ENCODE results near the gene FSIP1.

FSIP1 gene

GRCh38 chr15:39618063-39618823 lies 164.4 kb downstream of the FSIP1 start:
- no peak for TF ChIP-seq CTCF (IDR thresholded peaks at IDR 0.05; ENCODE audit: borderline replicate concordance, control extremely low read depth, extremely low read depth, insufficient read depth, missing control alignments)
- in situ Hi-C loops (cut with MboI; ENCODE audit: low sequenced_read_pairs, unreplicated experiment) = no loop called here
- no peak for DNase-seq (ENCODE audit: low spot score)

- DNase-seq (ENCODE audit: low spot score) = no peak
- in situ Hi-C loops (cut with MboI; ENCODE audit: low sequenced_read_pairs, unreplicated experiment) = no loop called here
- TF ChIP-seq CTCF (IDR thresholded peaks at IDR 0.05; ENCODE audit: borderline replicate concordance, control extremely low read depth, extremely low read depth, insufficient read depth, missing control alignments) = no peak
Observed at GRCh38 chr15:39616731-39617455, 165.7 kb downstream of the FSIP1 start.

- TF ChIP-seq CTCF (IDR thresholded peaks at IDR 0.05; ENCODE audit: borderline replicate concordance, control extremely low read depth, extremely low read depth, insufficient read depth, missing control alignments) = no peak
- in situ Hi-C loops (cut with MboI; ENCODE audit: low sequenced_read_pairs, unreplicated experiment) = no loop called here
- DNase-seq (ENCODE audit: low spot score) = no peak
Observed at GRCh38 chr15:39613861-39614260, 168.8 kb downstream of the FSIP1 start.

GRCh38 chr15:39613271-39613670 lies 169.4 kb downstream of the FSIP1 start:
- in situ Hi-C loops (cut with MboI; ENCODE audit: low sequenced_read_pairs, unreplicated experiment) = no loop called here
- no peak for DNase-seq (ENCODE audit: low spot score)

GRCh38 chr15:39610665-39611064 lies 172.0 kb downstream of the FSIP1 start:
- no peak for DNase-seq (ENCODE audit: low spot score)
- in situ Hi-C loops (cut with MboI; ENCODE audit: low sequenced_read_pairs, unreplicated experiment) = no loop called here
- TF ChIP-seq CTCF (IDR thresholded peaks at IDR 0.05; ENCODE audit: borderline replicate concordance, control extremely low read depth, extremely low read depth, insufficient read depth, missing control alignments) = no peak

More at GRCh38 chr15:39613271-39613670, 169.4 kb downstream of the FSIP1 start:
- no peak for TF ChIP-seq CTCF (IDR thresholded peaks at IDR 0.05; ENCODE audit: borderline replicate concordance, control extremely low read depth, extremely low read depth, insufficient read depth, missing control alignments)

GRCh38 chr15:39609166-39609916 lies 173.3 kb downstream of the FSIP1 start:
- TF ChIP-seq CTCF (IDR thresholded peaks at IDR 0.05; ENCODE audit: borderline replicate concordance, control extremely low read depth, extremely low read depth, insufficient read depth, missing control alignments) = no peak
- in situ Hi-C loops (cut with MboI; ENCODE audit: low sequenced_read_pairs, unreplicated experiment) = no loop called here
- no peak for DNase-seq (ENCODE audit: low spot score)
